Measurements from ENCODE around the gene SLC7A11. TPM values are rescaled to one million over a fixed set of nuclear protein-coding genes. Genes with fewer than 3 reads are reported as not detected.

SLC7A11 gene
- total RNA-seq, 1 donor from 2014 or later: 13.7 TPM

- Mint-ChIP-seq H3K9me3 (no peaks in the 10 kb centered on the region), H3K27me3 (no peaks in the 10 kb centered on the region), H3K36me3 (peaks cover 3% of the 10 kb centered on the region), H3K4me1 (ENCODE audit: unreplicated experiment) (peaks cover 14% of the 10 kb centered on the region), H3K27ac (no peak overlapping the region), H3K4me3 (no peak overlapping the region)
- no peak for DNase-seq (ENCODE audit: extremely low spot score, unreplicated experiment)
- no peak for TF ChIP-seq CTCF (conservative IDR thresholded peaks at IDR 0.05)
These were observed 33.9 kb upstream of the SLC7A11 start for GRCh38 chr4:138275963-138276621.

GRCh38 chr4:138275216-138275615 is 33.1 kb upstream of the SLC7A11 start:
- Mint-ChIP-seq H3K4me1 (ENCODE audit: unreplicated experiment) (peaks cover 14% of the 10 kb centered on the region), H3K27ac (no peak overlapping the region), H3K9me3 (no peaks in the 10 kb centered on the region), H3K4me3 (no peak overlapping the region), H3K36me3 (peaks cover 3% of the 10 kb centered on the region), H3K27me3 (no peaks in the 10 kb centered on the region)
- no peak for DNase-seq (ENCODE audit: extremely low spot score, unreplicated experiment)
- no peak for TF ChIP-seq CTCF (conservative IDR thresholded peaks at IDR 0.05)

GRCh38 chr4:138269175-138269574 is 27.0 kb upstream of the SLC7A11 start:
- DNase-seq (ENCODE audit: extremely low spot score, unreplicated experiment): no peak
- TF ChIP-seq CTCF (conservative IDR thresholded peaks at IDR 0.05): no peak
- Mint-ChIP-seq H3K9me3 (no peaks in the 10 kb centered on the region), H3K4me1 (ENCODE audit: unreplicated experiment) (peaks cover 8% of the 10 kb centered on the region), H3K27me3 (no peaks in the 10 kb centered on the region), H3K36me3 (peaks cover 3% of the 10 kb centered on the region), H3K27ac (no peak overlapping the region), H3K4me3 (no peak overlapping the region)

GRCh38 chr4:138267835-138268234 is 25.7 kb upstream of the SLC7A11 start:
- peaks cover 3% of the 10 kb centered on the region for H3K36me3 Mint-ChIP-seq
- H3K27me3 Mint-ChIP-seq: no peaks in the 10 kb centered on the region
- H3K4me1 Mint-ChIP-seq (ENCODE audit: unreplicated experiment): peaks cover 5% of the 10 kb centered on the region
- no peak overlapping the region for H3K4me3 Mint-ChIP-seq
- no peaks in the 10 kb centered on the region for H3K9me3 Mint-ChIP-seq
- TF ChIP-seq CTCF (conservative IDR thresholded peaks at IDR 0.05): no peak
- DNase-seq (ENCODE audit: extremely low spot score, unreplicated experiment): no peak
- H3K27ac Mint-ChIP-seq: no peak overlapping the region

- Mint-ChIP-seq H3K27ac (no peak overlapping the region), H3K27me3 (no peaks in the 10 kb centered on the region), H3K4me3 (no peak overlapping the region)
These were observed 24.8 kb upstream of the SLC7A11 start for GRCh38 chr4:138266948-138267347.

More at GRCh38 chr4:138266948-138267347, 24.8 kb upstream of the SLC7A11 start:
- Mint-ChIP-seq H3K4me1 (ENCODE audit: unreplicated experiment) (peaks cover 4% of the 10 kb centered on the region), H3K9me3 (no peaks in the 10 kb centered on the region), H3K36me3 (peaks cover 3% of the 10 kb centered on the region)
- DNase-seq (ENCODE audit: extremely low spot score, unreplicated experiment): no peak
- no peak for TF ChIP-seq CTCF (conservative IDR thresholded peaks at IDR 0.05)
